HEK293T (cell line): ENCODE measurements around the gene GNAQ.

Experiments used
- ARNT ChIP-seq: fragments of 450-650 bp; IDR thresholded peaks from 2 replicates; pipeline ENCODE4 v1.6.1; 2017; ENCODE audit warnings: mild to moderate bottlenecking
- BHLHE40 ChIP-seq: fragments of 450-650 bp; IDR thresholded peaks from 2 replicates; pipeline ENCODE4 v1.6.1; 2016; ENCODE audit warnings: mild to moderate bottlenecking, moderate library complexity, borderline replicate concordance
- FOXM1 ChIP-seq: fragments of 450-650 bp; IDR thresholded peaks from 2 replicates; pipeline ENCODE4 v1.6.1; 2017; ENCODE audit warnings: mild to moderate bottlenecking, borderline replicate concordance
- HDGF ChIP-seq: fragments of 450-650 bp; IDR thresholded peaks from 2 replicates; pipeline ENCODE4 v1.6.1; 2017; ENCODE audit warnings: antibody characterized with exemption, borderline replicate concordance
- L3MBTL2 ChIP-seq: fragments of 450-650 bp; conservative IDR thresholded peaks from 2 replicates; pipeline ENCODE4 v1.6.1; 2016; ENCODE audit warnings: mild to moderate bottlenecking

- no peak for TF ChIP-seq BHLHE40
- no peak for TF ChIP-seq FOXM1
- TF ChIP-seq L3MBTL2: no peak
- no peak for TF ChIP-seq HDGF
- no peak for TF ChIP-seq ARNT
Observed at GRCh38 chr9:77903666-77904285, 127.8 kb downstream of the GNAQ start.
